ENCODE results near the gene UBE3B. TPM values are rescaled to one million over a fixed set of nuclear protein-coding genes. Genes with fewer than 3 reads are reported as not detected.

The UBE3B gene
- polyA plus RNA-seq, 3 donors, result 14.4 to 25.9 (median 18.2) TPM

GRCh38 chr12:109493938-109494337 lies 16.5 kb downstream of the UBE3B start:
- no peaks in the 10 kb centered on the region for H3K4me1 Mint-ChIP-seq
- no peaks in the 10 kb centered on the region for H3K27me3 Mint-ChIP-seq (ENCODE audit: low read depth in 3 of 3)
- Histone ChIP-seq H3K36me3 (replicated peaks in 1 of 2; ENCODE audit: control insufficient read depth in 1 of 2, insufficient read depth in 2 of 2, low read length in 2 of 2) (peaks cover 62 to 94% of the 10 kb centered on the region in 2 donors), H3K9me3 (replicated peaks in 1 of 2; ENCODE audit: control insufficient read depth in 1 of 2, insufficient read depth in 1 of 2, low read length in 2 of 2) (no peaks in the 10 kb centered on the region), H3K4me1 (ENCODE audit: control insufficient read depth in 1 of 2, insufficient read depth in 2 of 2, low read length in 2 of 2) (no peaks in the 10 kb centered on the region), H3K4me2 (replicated peaks; ENCODE audit: extremely low read depth, low read length, poor library complexity, severe bottlenecking) (no peak overlapping the region), H3K9ac (ENCODE audit: insufficient read depth, low read length, poor library complexity, severe bottlenecking) (no peak overlapping the region), H2AFZ (ENCODE audit: insufficient read depth, low read depth, low read length, poor library complexity, severe bottlenecking) (no peak overlapping the region), H4K20me1 (ENCODE audit: insufficient read depth, low read length) (no peaks in the 10 kb centered on the region), H3K27ac (ENCODE audit: low read depth in 1 of 2, low read length in 2 of 2) (no peak overlapping the region), H3K27me3 (ENCODE audit: control insufficient read depth in 2 of 2, insufficient read depth in 2 of 2, low read length in 2 of 2) (no peaks in the 10 kb centered on the region), H3K4me3 (replicated peaks in 1 of 3; ENCODE audit: low read depth in 2 of 3, low read length in 3 of 3) (no peak overlapping the region), H3K79me2 (ENCODE audit: insufficient read depth, low read length) (no peaks in the 10 kb centered on the region)
- H3K27ac Mint-ChIP-seq, result no peak overlapping the region
- intact Hi-C loops (cut with micrococcal nuclease), result no loop called here
- 100% methylated on average over 1 of the region's 1 CpG for WGBS (ENCODE audit: insufficient coverage)
- no peak overlapping the region for H3K4me3 Mint-ChIP-seq
- H3K36me3 Mint-ChIP-seq, result peaks cover 85 to 89% of the 10 kb centered on the region in 2 donors
- H3K9me3 Mint-ChIP-seq, result peaks cover 0 to 7% (median 2%) of the 10 kb centered on the region in 7 donors
- no peak for DNase-seq
- no peak for TF ChIP-seq CTCF (IDR thresholded peaks at IDR 0.05)

GRCh38 chr12:109494348-109494881 lies 17.0 kb downstream of the UBE3B start:
- Mint-ChIP-seq H3K36me3 (peaks cover 85 to 89% of the 10 kb centered on the region in 2 donors), H3K9me3 (peaks cover 0 to 7% (median 2%) of the 10 kb centered on the region in 7 donors), H3K4me1 (no peaks in the 10 kb centered on the region), H3K27me3 (ENCODE audit: low read depth in 3 of 3) (no peaks in the 10 kb centered on the region), H3K27ac (peak overlapping the region in 1 of 7 donors; percentile 39), H3K4me3 (no peak overlapping the region)
- intact Hi-C loops (cut with micrococcal nuclease), result no loop called here
- Histone ChIP-seq H4K20me1 (ENCODE audit: insufficient read depth, low read length) (no peaks in the 10 kb centered on the region), H3K9me3 (replicated peaks in 1 of 2; ENCODE audit: control insufficient read depth in 1 of 2, insufficient read depth in 1 of 2, low read length in 2 of 2) (no peaks in the 10 kb centered on the region), H3K27me3 (ENCODE audit: control insufficient read depth in 2 of 2, insufficient read depth in 2 of 2, low read length in 2 of 2) (no peaks in the 10 kb centered on the region), H3K79me2 (ENCODE audit: insufficient read depth, low read length) (no peaks in the 10 kb centered on the region), H3K4me1 (ENCODE audit: control insufficient read depth in 1 of 2, insufficient read depth in 2 of 2, low read length in 2 of 2) (no peaks in the 10 kb centered on the region), H3K4me3 (replicated peaks in 1 of 3; ENCODE audit: low read depth in 2 of 3, low read length in 3 of 3) (no peak overlapping the region), H3K9ac (ENCODE audit: insufficient read depth, low read length, poor library complexity, severe bottlenecking) (no peak overlapping the region), H3K36me3 (replicated peaks in 1 of 2; ENCODE audit: control insufficient read depth in 1 of 2, insufficient read depth in 2 of 2, low read length in 2 of 2) (peaks cover 62 to 94% of the 10 kb centered on the region in 2 donors), H3K27ac (ENCODE audit: low read depth in 1 of 2, low read length in 2 of 2) (no peak overlapping the region), H3K4me2 (replicated peaks; ENCODE audit: extremely low read depth, low read length, poor library complexity, severe bottlenecking) (no peak overlapping the region), H2AFZ (ENCODE audit: insufficient read depth, low read depth, low read length, poor library complexity, severe bottlenecking) (no peak overlapping the region)
- 96% methylated on average over 3 of the region's 7 CpGs for WGBS (ENCODE audit: insufficient coverage)
- no peak for TF ChIP-seq CTCF (IDR thresholded peaks at IDR 0.05)
- no peak for DNase-seq

All from CD14-positive monocyte (primary cell).